ENCODE data around the gene TUBGCP6. TPM values are rescaled to one million over a fixed set of nuclear protein-coding genes. Genes with fewer than 3 reads are reported as not detected.

TUBGCP6 gene
- total RNA-seq, 1 donor from 2014 or later: 48.5 TPM

DNA sequence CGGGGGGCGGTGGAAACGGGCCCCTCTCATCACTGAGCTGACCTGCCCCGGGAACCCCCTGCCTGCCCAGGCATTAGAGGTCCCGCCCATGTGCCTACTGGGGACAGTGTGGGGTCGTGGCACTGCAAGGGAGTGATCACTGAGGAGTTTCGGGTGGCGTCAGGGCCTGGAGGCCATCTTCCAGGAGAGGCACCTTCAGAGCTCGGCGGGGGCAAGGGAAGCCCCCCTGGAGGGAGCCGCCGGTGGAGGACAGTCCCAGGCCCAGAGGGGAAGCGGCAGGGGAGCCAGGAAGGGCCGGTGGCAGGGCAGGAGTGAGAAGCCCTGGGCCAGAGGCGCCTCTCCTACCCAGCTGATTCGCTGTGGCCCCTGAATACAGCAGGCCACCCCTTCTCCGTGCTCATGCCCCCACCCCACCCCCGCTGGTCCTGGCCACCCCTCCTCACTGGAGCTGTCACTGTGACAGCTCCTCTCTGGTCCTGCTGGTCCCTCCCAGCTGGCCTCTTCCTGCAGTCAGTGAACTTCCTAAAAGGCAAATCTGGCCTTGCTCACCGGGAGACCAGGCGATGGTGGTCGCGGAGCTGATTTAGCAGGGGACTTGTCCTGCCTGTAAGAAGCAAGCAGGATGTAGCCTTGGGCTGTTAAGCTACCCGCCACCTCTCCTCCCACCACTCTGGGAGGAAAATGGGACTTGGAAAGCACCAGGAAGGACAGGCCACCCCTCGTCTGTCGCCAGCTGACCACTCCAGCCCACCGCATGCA lies 27.4 kb upstream of the TUBGCP6 start:
- peaks cover 4% of the 10 kb centered on the region for H3K36me3 Mint-ChIP-seq (ENCODE audit: low read depth, unreplicated experiment)
- TF ChIP-seq CTCF (IDR thresholded peaks at IDR 0.05; ENCODE audit: unreplicated experiment): no peak
- H3K9me3 Mint-ChIP-seq (ENCODE audit: unreplicated experiment): no peaks in the 10 kb centered on the region
- no peak overlapping the region for H3K4me3 Mint-ChIP-seq (ENCODE audit: unreplicated experiment)
- H3K27ac Mint-ChIP-seq (ENCODE audit: unreplicated experiment): no peak overlapping the region
- DNase-seq (ENCODE audit: low spot score): no peak
- no peaks in the 10 kb centered on the region for H3K4me1 Mint-ChIP-seq (ENCODE audit: unreplicated experiment)
- peaks cover 7% of the 10 kb centered on the region for H3K27me3 Mint-ChIP-seq (ENCODE audit: unreplicated experiment)

DNA sequence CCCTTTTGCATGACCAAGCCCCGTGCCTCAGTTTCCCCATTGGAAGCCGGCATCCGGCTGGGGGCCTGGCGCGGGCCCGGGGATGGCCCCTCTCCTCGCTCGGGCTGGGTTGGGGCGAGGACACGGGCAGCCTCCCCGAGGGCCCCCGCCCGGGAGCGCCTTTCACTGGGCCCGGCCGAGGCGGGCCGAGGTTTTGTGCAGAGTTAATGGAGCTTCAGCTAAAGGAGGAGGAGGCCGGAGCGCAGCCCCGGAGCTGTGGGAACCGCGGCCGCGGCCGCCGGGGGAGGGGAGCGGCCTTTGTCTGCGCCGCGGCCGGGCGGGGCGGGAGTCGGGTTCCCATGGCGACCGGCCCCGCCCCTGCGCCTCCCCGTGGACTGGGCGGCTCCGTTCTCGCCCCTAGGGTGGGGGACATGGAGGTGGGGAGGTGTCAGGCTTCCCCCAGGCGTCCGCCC lies 26.7 kb upstream of the TUBGCP6 start:
- Mint-ChIP-seq H3K4me1 (ENCODE audit: unreplicated experiment) (no peaks in the 10 kb centered on the region), H3K36me3 (ENCODE audit: low read depth, unreplicated experiment) (peaks cover 4% of the 10 kb centered on the region), H3K27ac (ENCODE audit: unreplicated experiment) (no peak overlapping the region), H3K9me3 (ENCODE audit: unreplicated experiment) (no peaks in the 10 kb centered on the region), H3K4me3 (ENCODE audit: unreplicated experiment) (no peak overlapping the region), H3K27me3 (ENCODE audit: unreplicated experiment) (peaks cover 2% of the 10 kb centered on the region)
- no peak for TF ChIP-seq CTCF (IDR thresholded peaks at IDR 0.05; ENCODE audit: unreplicated experiment)
- DNase-seq (ENCODE audit: low spot score): peak; percentile 69

DNA sequence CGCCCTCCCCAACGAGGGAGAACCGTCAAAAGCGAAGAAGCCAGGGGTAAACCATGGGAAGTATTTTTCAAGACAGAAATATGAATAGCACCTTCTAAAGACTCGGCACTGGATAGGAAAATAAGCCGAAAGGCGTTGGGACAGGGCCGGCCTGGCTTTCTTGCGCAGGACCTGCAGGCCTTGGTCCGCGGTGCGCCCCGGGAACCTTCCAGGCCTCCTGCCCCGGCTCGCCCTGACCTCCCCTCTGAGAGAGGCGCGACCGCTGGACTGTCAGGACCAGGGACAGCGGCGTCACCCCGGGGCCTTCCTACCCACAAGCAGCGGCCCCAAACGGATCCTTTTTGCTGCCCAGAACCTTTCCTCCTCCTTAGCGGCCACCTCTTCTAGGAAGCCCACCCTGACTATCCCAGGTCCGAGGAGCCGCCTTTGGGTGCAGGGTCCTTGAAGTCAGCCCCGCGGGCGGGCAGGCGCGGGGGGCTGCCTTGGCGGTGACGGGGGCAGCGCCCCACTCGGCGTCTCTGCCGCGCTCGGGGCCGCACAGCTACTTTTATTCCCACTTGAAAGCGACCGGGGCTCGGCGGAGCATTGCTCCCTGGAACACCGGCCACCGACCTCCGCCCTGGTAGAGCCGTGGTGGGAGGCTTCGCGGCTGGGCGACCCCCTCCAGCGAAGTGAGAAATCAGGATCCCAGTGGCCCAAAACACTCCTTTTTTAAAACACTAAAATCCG lies 26.0 kb upstream of the TUBGCP6 start:
- Mint-ChIP-seq H3K36me3 (ENCODE audit: low read depth, unreplicated experiment) (peaks cover 3% of the 10 kb centered on the region), H3K27me3 (ENCODE audit: unreplicated experiment) (peaks cover 3% of the 10 kb centered on the region), H3K27ac (ENCODE audit: unreplicated experiment) (peak overlapping the region; percentile 64)

DNA sequence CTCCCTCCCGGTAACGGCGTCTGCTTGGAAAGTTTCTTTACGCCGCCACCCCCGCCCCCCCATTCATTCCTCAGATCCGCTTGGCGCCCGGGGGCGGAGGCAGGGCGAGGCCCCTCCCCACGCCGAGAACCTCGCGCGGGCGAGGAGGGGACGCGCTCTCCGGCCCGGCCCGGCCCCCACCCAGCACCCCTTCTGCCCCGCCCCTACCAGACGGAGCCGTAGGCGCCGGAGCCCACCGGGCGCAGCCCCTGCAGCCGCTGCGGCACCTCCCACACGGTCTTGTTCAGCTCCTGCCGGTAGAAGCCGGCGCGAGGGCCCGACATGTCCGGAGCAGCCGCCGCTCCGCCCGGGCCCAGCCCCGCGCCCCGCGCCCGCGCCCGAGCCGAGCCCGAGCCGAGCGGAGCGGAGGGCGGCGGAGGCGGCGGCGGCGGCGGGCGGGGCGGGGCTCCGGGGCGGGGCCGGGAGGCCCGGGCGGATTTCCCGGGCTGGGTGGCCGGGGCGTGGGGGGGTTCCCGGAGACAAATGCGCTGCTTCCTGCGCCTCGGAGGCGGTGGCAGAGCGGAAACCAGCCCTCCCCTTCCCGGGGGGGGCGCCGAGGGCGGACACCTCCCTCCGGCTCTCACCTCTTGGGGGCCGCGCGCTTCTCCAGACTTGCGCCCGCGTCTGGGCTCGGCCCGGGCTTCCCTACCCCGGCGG lies 25.3 kb upstream of the TUBGCP6 start, which contains the start of gene MAPK11:
MAPK11 (minus strand) TSS at position 411 of the 696 bp plus-strand sequence; CDS start at position 323, 88 bp downstream.
- peaks cover 6% of the 10 kb centered on the region for H3K27me3 Mint-ChIP-seq (ENCODE audit: unreplicated experiment)
- peaks cover 2% of the 10 kb centered on the region for H3K4me1 Mint-ChIP-seq (ENCODE audit: unreplicated experiment)
- H3K9me3 Mint-ChIP-seq (ENCODE audit: unreplicated experiment): no peaks in the 10 kb centered on the region
- H3K27ac Mint-ChIP-seq (ENCODE audit: unreplicated experiment): peak within 1 kb of the TSS; percentile 64
- peak within 1 kb of the TSS; percentile 83 for H3K4me3 Mint-ChIP-seq (ENCODE audit: unreplicated experiment)
- TF ChIP-seq CTCF (IDR thresholded peaks at IDR 0.05; ENCODE audit: unreplicated experiment): no peak
- peaks cover 3% of the 10 kb centered on the region for H3K36me3 Mint-ChIP-seq (ENCODE audit: low read depth, unreplicated experiment)
- DNase-seq (ENCODE audit: low spot score): no peak

More for the DNA sequence above, 26.0 kb upstream of the TUBGCP6 start:
- H3K9me3 Mint-ChIP-seq (ENCODE audit: unreplicated experiment): no peaks in the 10 kb centered on the region
- DNase-seq (ENCODE audit: low spot score): peak; percentile 81
- H3K4me3 Mint-ChIP-seq (ENCODE audit: unreplicated experiment): peak overlapping the region; percentile 81
- no peak for TF ChIP-seq CTCF (IDR thresholded peaks at IDR 0.05; ENCODE audit: unreplicated experiment)
- no peaks in the 10 kb centered on the region for H3K4me1 Mint-ChIP-seq (ENCODE audit: unreplicated experiment)

Data from endothelial cell (in vitro differentiated cells).